Activated T-helper 1 cell treated with anti-CD3 and anti-CD28 coated beads, Interleukin-12 subunit alpha, Interleukin-12 subunit beta, Interleukin-2, Interleukin-4 antibody, amounts not matched to agents 30 ng/mL and 10 ng/mL and 1 ng/mL, durations not matched to agents 14 hours and 24 hours and 36 hours (primary cell): ENCODE data around the gene INSYN2B. TPM values are rescaled to one million over a fixed set of nuclear protein-coding genes. Genes with fewer than 3 reads are reported as not detected.

ENCODE experiments used
- DNase-seq: peaks from one replicate; pipeline ENCODE4 v3.0.0; 2021; ENCODE audit warnings: low spot score
- H3K27ac Mint-ChIP-seq: one replicate; pipeline ENCODE4 v1.8.0; 2021; ENCODE audit warnings: mild to moderate bottlenecking, mixed read lengths
- H3K27me3 Mint-ChIP-seq: one replicate; pipeline ENCODE4 v1.8.0; 2022; ENCODE audit warnings: mild to moderate bottlenecking, moderate library complexity, mixed read lengths; ENCODE audit not compliant: insufficient read depth
- H3K36me3 Mint-ChIP-seq: one replicate; pipeline ENCODE4 v1.8.0; 2021; ENCODE audit warnings: low read depth, mixed read lengths
- H3K4me1 Mint-ChIP-seq: one replicate; pipeline ENCODE4 v1.8.0; 2021; ENCODE audit warnings: low read depth, mixed read lengths
- H3K4me3 Mint-ChIP-seq: one replicate; pipeline ENCODE4 v1.8.0; 2021; ENCODE audit warnings: mild to moderate bottlenecking, moderate library complexity, mixed read lengths
- H3K9me3 Mint-ChIP-seq: one replicate; pipeline ENCODE4 v1.8.0; 2021; ENCODE audit warnings: mixed read lengths
- intact Hi-C: fragments of 100-400 bp; cut with micrococcal nuclease; formaldehyde crosslinking; loops from one replicate; pipeline ENCODE4 v1.15.1; 2024
- total RNA-seq: library from RNA; stranded (reverse); gene quantifications from 2 replicates; pipeline ENCODE4 v1.2.3, GENCODE V29; 2022

INSYN2B gene
- total RNA-seq, 1 donor from 2014 or later: not detected

GRCh38 chr5:169895926-169896325, 84.4 kb downstream of the INSYN2B start:
- H3K27me3 Mint-ChIP-seq: no peaks in the 10 kb centered on the region
- no peaks in the 10 kb centered on the region for H3K9me3 Mint-ChIP-seq
- no peak overlapping the region for H3K4me3 Mint-ChIP-seq
- no peak overlapping the region for H3K27ac Mint-ChIP-seq
- H3K36me3 Mint-ChIP-seq: peaks cover 17% of the 10 kb centered on the region
- peaks cover 1% of the 10 kb centered on the region for H3K4me1 Mint-ChIP-seq
- DNase-seq: no peak
- intact Hi-C loops: no loop called here

- H3K27me3 Mint-ChIP-seq: no peaks in the 10 kb centered on the region
- peaks cover 10% of the 10 kb centered on the region for H3K36me3 Mint-ChIP-seq
- H3K9me3 Mint-ChIP-seq: no peaks in the 10 kb centered on the region
- H3K4me3 Mint-ChIP-seq: no peak overlapping the region
- intact Hi-C loops: no loop called here
- H3K27ac Mint-ChIP-seq: no peak overlapping the region
- H3K4me1 Mint-ChIP-seq: no peaks in the 10 kb centered on the region
- no peak for DNase-seq
These were observed 86.7 kb downstream of the INSYN2B start for GRCh38 chr5:169893571-169893970.

GRCh38 chr5:169893010-169893409, 87.3 kb downstream of the INSYN2B start:
- Mint-ChIP-seq H3K36me3 (peaks cover 9% of the 10 kb centered on the region), H3K27me3 (no peaks in the 10 kb centered on the region), H3K4me1 (no peaks in the 10 kb centered on the region), H3K4me3 (no peak overlapping the region), H3K27ac (peak overlapping the region; percentile 5), H3K9me3 (no peaks in the 10 kb centered on the region)
- no peak for DNase-seq
- intact Hi-C loops: no loop called here

- Mint-ChIP-seq H3K36me3 (peaks cover 5% of the 10 kb centered on the region), H3K27ac (no peak overlapping the region), H3K4me3 (no peak overlapping the region), H3K4me1 (no peaks in the 10 kb centered on the region), H3K27me3 (no peaks in the 10 kb centered on the region), H3K9me3 (no peaks in the 10 kb centered on the region)
- DNase-seq: no peak
- intact Hi-C loops: no loop called here
These were observed 90.7 kb downstream of the INSYN2B start for GRCh38 chr5:169889572-169889971.

DNA sequence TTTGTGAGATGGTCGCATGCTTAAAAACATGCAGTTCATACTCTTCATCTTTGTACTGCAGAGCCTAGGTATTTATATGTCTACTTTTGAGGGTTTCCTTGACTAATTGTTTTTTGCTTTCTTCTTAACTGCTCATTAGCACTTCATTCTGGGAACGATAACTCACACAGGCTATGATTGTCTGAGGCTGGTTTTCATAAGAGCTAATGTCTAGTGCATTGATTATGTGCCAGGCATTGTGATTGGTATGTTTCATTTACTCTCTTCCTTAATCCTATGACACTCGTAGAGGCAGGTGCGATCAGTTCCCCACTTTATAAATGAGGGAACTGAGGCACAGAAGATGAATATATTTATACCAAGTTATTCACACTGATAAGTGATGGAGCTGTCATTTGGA, 93.6 kb downstream of the INSYN2B start:
- no peaks in the 10 kb centered on the region for H3K27me3 Mint-ChIP-seq
- no peak overlapping the region for H3K4me3 Mint-ChIP-seq
- H3K36me3 Mint-ChIP-seq: peaks cover 14% of the 10 kb centered on the region
- no peak for DNase-seq
- no peak overlapping the region for H3K27ac Mint-ChIP-seq
- H3K9me3 Mint-ChIP-seq: no peaks in the 10 kb centered on the region
- no peaks in the 10 kb centered on the region for H3K4me1 Mint-ChIP-seq
- intact Hi-C loops: no loop called here

DNA sequence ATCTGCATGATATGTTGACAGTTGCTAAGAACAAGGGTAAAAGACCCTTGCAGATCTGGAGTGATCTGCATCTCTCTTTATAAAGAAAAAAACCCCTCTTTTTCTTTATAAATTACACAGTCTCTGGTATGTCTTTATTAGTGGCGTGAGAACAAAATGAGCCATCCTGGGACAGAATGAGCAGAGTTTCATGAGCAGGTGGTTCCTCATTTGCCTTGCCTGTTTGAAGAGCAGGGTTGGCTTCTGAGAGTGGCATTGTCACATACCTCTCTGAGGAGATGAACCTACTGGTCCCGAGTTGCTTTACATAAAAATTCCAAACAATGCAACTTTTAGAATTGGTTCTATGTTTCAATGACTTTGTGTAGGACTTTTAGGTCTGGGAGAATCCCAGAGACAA, 94.3 kb downstream of the INSYN2B start:
- H3K27ac Mint-ChIP-seq: no peak overlapping the region
- H3K9me3 Mint-ChIP-seq: no peaks in the 10 kb centered on the region
- H3K4me3 Mint-ChIP-seq: no peak overlapping the region
- H3K27me3 Mint-ChIP-seq: no peaks in the 10 kb centered on the region
- peaks cover 15% of the 10 kb centered on the region for H3K36me3 Mint-ChIP-seq
- intact Hi-C loops: no loop called here
- no peaks in the 10 kb centered on the region for H3K4me1 Mint-ChIP-seq
- no peak for DNase-seq

- no peak overlapping the region for H3K27ac Mint-ChIP-seq
- H3K36me3 Mint-ChIP-seq: peaks cover 24% of the 10 kb centered on the region
- no peaks in the 10 kb centered on the region for H3K9me3 Mint-ChIP-seq
- peaks cover 2% of the 10 kb centered on the region for H3K4me1 Mint-ChIP-seq
- intact Hi-C loops: no loop called here
- no peaks in the 10 kb centered on the region for H3K27me3 Mint-ChIP-seq
- no peak overlapping the region for H3K4me3 Mint-ChIP-seq
- no peak for DNase-seq
These were observed 98.5 kb downstream of the INSYN2B start for GRCh38 chr5:169881702-169882303.

- peaks cover 28% of the 10 kb centered on the region for H3K36me3 Mint-ChIP-seq
- no peaks in the 10 kb centered on the region for H3K9me3 Mint-ChIP-seq
- H3K4me3 Mint-ChIP-seq: no peak overlapping the region
- no peaks in the 10 kb centered on the region for H3K27me3 Mint-ChIP-seq
- H3K4me1 Mint-ChIP-seq: peaks cover 12% of the 10 kb centered on the region
- intact Hi-C loops: no loop called here
- H3K27ac Mint-ChIP-seq: no peak overlapping the region
- no peak for DNase-seq
These were observed 99.5 kb downstream of the INSYN2B start for GRCh38 chr5:169880785-169881184.

DNA sequence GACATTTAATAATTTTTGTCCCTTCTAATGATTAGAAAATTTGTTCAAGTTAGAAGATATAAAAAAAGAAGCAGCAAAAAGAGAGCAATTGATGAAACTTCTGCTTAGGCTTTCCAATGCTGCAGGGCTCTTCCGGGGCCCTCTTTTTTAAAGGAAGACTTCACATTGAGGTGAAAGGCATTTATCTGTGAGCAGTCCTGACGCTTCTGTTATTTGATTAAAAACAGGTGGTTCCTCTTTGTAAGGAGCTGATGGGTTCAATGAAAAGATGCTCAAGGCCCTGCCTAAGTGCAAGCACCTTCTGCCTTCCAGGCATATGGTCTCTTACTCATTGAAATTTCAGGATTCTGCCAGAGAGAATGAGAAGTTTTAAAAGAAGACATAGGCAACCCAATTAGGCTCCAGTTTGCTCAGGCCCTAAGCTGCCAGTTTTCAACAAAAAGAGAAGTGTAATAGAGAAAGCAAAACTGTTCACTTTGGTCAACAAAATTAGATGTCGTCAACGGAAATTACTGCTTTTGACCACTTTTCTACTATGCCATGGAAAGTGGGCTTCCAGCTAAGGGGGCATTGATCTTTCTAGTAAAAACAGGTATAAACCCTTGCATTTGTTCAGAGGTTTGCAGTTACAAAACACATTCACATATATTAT, 100.2 kb downstream of the INSYN2B start:
- intact Hi-C loops: no loop called here
- peaks cover 31% of the 10 kb centered on the region for H3K36me3 Mint-ChIP-seq
- peaks cover 17% of the 10 kb centered on the region for H3K4me1 Mint-ChIP-seq
- no peak for DNase-seq
- H3K27ac Mint-ChIP-seq: no peak overlapping the region
- H3K4me3 Mint-ChIP-seq: no peak overlapping the region
- no peaks in the 10 kb centered on the region for H3K9me3 Mint-ChIP-seq
- no peaks in the 10 kb centered on the region for H3K27me3 Mint-ChIP-seq

GRCh38 chr5:169876386-169876785, 103.9 kb downstream of the INSYN2B start:
- H3K4me3 Mint-ChIP-seq: no peak overlapping the region
- intact Hi-C loops: no loop called here
- no peak for DNase-seq
- H3K36me3 Mint-ChIP-seq: peaks cover 27% of the 10 kb centered on the region
- no peak overlapping the region for H3K27ac Mint-ChIP-seq
- H3K9me3 Mint-ChIP-seq: no peaks in the 10 kb centered on the region
- H3K4me1 Mint-ChIP-seq: peaks cover 17% of the 10 kb centered on the region
- H3K27me3 Mint-ChIP-seq: no peaks in the 10 kb centered on the region

DNA sequence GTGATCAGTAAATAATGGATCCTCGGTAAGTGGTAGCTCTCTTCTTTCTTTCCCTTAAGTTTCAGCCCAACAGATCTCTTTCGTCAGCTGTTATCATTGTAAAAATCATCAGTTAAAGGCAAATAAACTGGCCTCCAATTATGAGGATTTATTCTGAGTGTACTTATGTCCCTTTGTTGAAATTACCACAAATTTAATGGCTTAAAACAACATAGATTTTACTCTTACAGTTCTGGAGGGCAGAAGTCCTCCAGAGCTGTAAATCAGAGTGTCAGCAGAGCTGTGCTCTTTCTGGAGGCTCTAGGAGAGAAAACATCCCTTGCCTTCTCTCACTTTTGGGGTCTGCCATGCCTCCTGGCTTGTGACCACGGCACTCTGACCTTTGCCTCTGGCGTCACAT, 104.6 kb downstream of the INSYN2B start:
- intact Hi-C loops: no loop called here
- peaks cover 17% of the 10 kb centered on the region for H3K4me1 Mint-ChIP-seq
- no peak overlapping the region for H3K27ac Mint-ChIP-seq
- peaks cover 29% of the 10 kb centered on the region for H3K36me3 Mint-ChIP-seq
- H3K27me3 Mint-ChIP-seq: no peaks in the 10 kb centered on the region
- no peak overlapping the region for H3K4me3 Mint-ChIP-seq
- H3K9me3 Mint-ChIP-seq: no peaks in the 10 kb centered on the region
- DNase-seq: no peak

DNA sequence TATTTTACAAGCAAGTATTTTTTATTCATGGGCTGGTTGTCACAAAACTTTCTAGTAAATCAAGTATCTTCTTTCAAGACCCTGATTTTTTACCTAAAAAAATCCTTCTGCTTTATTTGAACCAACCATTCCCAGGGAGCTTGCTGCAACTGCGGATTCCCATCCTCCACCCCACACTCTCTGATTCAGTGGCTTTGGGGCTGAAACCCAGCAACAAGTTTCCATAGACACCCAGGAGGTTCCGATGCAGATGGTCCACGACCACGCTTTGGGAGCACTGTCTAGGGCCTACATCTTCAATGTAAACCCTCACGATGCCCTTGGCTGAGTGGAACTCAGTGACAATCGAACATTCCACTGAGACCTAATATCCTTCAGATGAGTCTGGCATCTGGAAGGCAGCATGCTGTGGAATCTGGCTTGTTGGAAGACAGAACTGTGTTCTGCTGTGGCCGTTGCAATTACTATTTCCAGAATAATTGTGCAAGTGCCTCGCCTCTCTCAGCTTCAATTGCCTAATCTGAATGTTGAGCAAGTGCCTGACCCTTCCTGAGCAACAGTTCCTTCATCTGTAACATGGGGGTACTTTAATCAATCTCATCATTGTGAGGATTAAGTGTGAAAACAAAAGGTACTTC, 105.1 kb downstream of the INSYN2B start:
- Mint-ChIP-seq H3K4me3 (no peak overlapping the region), H3K4me1 (peaks cover 17% of the 10 kb centered on the region), H3K9me3 (no peaks in the 10 kb centered on the region), H3K36me3 (peaks cover 25% of the 10 kb centered on the region), H3K27ac (no peak overlapping the region), H3K27me3 (no peaks in the 10 kb centered on the region)
- DNase-seq: no peak
- intact Hi-C loops: no loop called here

DNA sequence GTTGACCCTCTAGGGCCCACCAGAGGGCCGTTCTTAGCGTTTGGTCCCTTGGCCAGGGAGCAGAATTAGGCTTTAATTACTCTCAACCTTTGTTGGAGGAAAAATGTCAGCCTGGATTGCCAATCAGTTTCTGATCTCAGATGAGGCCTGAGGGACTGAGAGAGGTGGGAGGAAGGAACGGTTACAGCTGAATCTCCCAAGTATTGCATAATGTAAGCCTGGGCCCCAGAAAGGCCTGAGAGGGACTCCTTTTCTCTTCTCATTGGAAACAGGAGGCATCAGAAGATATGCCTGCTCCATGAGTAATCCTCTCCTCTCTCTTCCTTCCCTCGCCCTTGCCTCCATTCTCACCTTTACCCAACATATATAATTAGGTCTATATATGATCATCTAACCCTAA, 105.7 kb downstream of the INSYN2B start:
- no peak for DNase-seq
- Mint-ChIP-seq H3K4me1 (peaks cover 17% of the 10 kb centered on the region), H3K27ac (no peak overlapping the region), H3K9me3 (no peaks in the 10 kb centered on the region), H3K27me3 (no peaks in the 10 kb centered on the region), H3K36me3 (peaks cover 29% of the 10 kb centered on the region), H3K4me3 (no peak overlapping the region)
- intact Hi-C loops: no loop called here
